ENCODE measurements around the gene TEX261.
"Not testable (repeated sequence)": the region's sequence is repeated elsewhere in the genome, so short reads cannot be mapped to it uniquely, and the experiment has no call there.

The TEX261 gene

DNA sequence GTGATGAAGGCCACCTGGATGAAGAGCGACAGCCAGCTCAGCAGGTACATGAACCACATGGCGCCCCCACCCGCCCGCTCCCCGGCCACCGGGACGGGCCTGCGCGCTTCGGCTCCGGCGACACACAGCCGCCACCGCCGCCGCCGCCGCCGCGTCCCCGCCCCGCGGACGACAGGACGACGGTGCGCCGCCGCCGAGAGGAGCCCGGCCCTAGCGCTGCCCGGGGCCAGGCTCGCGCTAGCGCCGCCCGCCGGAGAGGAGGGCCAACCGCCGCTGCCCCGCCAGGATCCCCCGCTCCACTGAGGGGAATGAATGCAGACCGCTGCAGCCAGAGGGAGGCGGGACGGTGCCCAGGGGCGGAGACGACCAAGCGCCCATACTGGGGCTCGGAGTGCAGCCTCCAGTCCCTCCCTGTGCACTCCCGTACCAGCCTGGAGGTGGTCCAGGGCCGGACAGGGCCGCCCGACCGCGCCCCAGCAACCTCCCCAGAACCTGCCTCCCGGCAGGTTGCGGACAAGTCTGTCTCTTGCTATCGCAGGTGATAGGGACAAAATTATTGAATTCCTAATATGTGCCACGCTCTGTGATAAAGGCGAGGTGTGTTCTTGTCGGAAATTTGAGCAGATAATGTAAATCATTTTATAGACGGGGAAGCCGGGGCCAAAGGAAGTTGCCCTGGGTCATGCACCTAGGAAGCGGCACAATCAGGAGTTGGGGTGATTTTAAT is at the start of gene TEX261:
Gene TEX261 (minus strand): TSS at position 175 of the 727 bp plus-strand sequence. CDS start 116 bp downstream, at position 59.
- DNase-seq (ENCODE audit: extremely low read depth in 1 of 2, low read depth in 1 of 2), result peak; percentile 86 to 87

DNA sequence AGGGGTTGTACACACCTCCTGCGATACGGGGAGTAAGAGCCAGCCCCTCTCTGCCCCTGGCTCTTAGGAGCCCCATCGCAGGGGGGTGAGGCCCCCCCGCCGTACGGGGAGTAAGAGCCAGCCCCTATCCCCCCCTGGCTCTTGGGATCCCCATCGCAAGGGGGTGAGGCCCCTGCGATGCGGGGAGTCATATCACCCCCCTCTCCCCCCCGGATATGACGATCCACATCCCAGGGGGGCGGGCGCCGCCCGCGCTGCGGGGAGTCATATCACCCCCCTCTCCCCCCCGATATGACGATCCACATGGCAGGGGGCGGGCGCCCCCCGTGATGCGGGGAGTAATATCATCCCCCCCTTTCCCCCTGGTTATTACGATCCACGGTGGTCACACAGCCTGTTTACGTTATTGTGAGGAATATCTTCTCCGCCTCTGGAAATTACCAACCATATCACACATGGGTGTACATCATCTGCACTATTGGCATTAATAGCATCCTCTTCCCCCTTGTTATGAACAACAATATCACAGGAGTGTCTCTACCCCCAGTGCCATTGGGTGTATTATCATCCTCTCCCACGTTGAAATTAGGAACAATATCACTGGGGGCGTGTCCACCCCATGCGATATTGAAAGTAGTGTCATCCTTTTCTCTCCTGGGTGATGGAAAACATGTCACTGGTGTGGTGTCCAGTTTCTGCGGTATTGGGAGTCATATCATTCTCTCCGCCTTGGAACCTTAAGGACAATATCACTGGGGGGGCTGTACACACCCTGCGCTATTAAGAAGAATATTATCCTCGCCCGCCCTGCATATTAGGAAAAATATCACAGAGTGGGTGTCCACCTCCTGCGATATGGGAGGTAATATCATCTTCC is 49.1 kb upstream of the TEX261 start:
- DNase-seq (ENCODE audit: extremely low read depth in 1 of 2, low read depth in 1 of 2), result no peak

DNA sequence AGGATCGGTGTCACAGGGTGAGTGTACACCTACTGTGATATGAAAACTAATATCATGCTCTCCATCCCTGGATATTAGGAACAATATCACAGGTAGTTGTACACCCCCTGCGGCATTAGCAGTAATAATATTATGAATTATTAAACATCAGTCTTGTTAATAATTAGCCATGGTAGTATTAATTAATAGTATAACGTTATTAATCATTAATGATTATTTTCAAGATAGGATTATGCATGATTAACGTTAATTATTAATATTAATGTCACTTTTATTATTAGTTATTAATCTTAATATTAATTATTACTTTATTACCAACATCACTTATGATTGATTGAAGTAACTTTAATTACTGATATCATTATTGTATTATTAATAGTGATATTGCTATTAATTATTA is 47.6 kb upstream of the TEX261 start:
- DNase-seq (ENCODE audit: extremely low read depth in 1 of 2, low read depth in 1 of 2), result no peak

DNA sequence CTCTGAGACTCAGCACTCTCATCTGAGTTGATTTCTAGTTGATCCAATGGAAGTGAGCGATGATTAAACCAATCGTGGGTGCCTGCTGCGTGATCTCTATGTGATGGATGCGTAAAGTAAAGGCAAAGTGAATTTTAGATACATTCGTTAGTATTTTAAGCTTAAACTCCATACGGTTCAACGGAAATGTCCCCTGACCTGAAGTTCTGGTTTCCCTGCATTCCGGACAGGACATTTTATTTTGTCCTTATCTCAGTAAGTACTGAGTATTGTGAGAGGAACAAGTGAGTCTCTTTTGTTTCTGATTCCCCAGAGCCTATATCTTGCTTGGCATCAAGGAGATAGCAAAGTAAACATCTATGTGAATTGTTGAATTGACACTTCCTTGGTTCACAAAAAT is 41.6 kb upstream of the TEX261 start:
- DNase-seq (ENCODE audit: extremely low read depth in 1 of 2, low read depth in 1 of 2), result not testable (repeated sequence)

DNA sequence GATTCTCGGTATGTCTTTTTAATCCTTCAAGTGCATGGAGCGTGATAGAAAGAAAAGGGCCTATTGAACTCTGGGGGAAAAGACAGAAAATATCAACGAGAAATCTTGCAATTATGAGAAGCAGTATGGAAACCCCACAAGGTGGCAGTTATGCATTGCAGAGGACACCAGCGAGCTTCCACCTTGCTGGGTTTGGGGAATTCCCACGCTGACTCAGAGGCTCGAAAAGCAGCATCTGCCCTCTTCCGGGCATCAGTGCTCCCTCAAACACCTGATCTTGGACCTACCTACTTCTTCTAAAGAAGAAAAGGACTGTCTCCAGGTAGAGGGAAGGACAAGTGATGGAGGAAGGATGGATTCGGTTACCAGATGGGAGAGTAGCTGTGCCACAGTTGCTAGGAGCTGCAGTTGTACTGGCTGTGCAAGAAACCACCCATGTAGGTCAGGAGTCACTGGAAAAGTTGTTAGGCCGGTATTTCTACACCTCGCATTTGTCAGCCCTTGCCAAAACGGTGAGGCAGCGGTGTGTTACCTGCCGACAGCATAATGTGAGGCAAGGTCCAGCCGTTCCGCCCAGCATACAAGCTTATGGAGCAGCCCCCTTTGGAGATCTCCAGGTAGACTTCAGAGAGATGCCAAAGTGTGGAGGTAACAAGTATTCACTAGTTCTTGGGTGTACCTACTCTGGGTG is 29.0 kb upstream of the TEX261 start:
- peak; percentile 30 to 64 for DNase-seq (ENCODE audit: extremely low read depth in 1 of 2, low read depth in 1 of 2)

DNA sequence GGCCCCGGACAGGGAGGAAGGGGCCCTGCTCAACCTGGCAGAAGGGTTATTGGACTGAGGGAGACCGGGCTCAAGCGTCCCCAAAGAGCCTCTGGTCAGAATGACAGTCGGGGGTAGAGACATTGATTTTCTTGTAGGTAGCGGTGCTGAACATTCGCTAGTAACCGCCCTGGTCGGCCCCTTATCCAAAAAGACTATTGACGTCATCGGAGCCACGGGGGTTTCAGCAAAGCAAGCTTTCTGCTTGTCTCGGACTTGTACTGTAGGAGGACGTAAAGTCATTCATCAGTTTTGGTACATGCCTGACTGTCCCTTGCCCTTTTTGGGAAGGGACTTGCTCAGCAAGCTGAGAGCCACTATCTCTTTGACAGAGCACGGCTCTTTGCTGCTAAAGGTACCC is 26.7 kb upstream of the TEX261 start:
- not testable (repeated sequence) for DNase-seq (ENCODE audit: extremely low read depth in 1 of 2, low read depth in 1 of 2)

DNA sequence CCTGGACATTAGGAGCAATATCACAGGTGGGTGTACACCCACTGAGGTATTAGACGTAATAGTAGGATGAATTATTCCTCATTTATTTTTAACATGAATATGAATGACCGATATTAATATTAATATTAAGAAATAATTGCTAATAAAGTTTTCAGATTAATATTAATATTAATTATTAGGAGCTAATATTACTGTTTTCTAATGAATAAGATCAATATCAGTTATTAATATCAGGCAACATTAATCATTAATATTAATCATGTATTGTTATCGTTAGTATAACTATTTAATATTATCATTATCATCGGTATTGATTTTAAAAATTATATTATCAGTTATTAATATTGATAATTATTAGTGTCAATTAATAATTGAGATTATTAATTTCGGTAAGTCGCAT is 25.3 kb upstream of the TEX261 start:
- not testable (repeated sequence) for DNase-seq (ENCODE audit: extremely low read depth in 1 of 2, low read depth in 1 of 2)

DNA sequence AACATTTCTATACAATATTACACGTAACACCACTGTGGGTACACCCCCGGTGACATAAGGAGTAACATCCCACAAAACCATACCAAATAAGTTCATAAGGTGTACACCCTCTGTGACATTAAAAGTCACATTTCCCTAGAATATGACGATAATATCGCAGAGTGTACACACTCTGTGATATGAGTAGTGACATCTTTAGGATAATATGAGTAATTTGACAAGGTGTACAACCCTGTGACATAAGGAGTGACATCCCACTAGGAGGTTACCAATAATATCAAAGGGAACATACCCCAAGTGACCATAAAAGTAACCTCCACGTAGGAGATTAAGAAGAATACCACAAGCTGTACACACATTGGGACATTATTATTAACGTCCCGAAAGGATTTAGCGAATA is 24.0 kb upstream of the TEX261 start:
- no peak for DNase-seq (ENCODE audit: extremely low read depth in 1 of 2, low read depth in 1 of 2)

DNA sequence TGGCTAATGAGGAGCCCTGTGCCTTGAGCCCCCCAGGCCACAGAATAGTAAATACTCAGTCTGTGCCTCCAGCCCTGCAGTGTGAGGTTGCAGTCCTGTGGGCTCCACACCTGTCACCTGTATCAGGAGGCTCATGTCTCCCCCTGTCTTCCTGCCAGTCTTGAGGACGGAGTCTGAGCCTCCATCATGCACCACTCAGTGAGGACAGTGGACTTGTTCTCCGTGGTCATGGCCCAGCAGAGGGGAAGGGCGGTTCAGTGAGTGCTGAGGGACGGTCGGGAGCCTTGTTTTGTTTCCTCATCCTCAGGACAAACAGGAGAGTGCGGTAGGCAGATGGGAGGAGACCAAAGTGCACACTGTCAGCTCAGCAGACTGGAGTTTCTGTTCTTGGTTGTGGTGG is 17.1 kb upstream of the TEX261 start:
- DNase-seq (ENCODE audit: extremely low read depth in 1 of 2, low read depth in 1 of 2), result not testable (repeated sequence)

DNA sequence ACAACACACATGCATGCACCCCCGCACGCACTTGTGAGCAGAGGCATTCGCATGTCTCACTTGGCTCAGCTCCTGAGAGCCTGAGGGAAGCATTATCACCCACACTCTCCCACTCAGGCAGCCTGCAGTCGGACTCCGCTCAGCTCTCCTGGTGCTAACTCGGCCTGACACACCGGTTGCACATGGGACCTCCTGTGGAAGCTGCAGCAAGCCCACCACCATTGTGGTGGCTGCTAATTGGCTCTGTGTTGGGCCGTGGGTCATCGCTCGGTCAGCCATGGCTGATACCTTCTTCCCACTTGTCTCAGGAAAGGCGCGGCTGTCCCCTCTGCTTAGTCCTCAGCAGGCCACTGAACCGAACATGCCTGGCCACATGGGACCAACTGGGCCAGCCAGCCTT is 13.7 kb upstream of the TEX261 start:
- DNase-seq (ENCODE audit: extremely low read depth in 1 of 2, low read depth in 1 of 2), result no peak

DNA sequence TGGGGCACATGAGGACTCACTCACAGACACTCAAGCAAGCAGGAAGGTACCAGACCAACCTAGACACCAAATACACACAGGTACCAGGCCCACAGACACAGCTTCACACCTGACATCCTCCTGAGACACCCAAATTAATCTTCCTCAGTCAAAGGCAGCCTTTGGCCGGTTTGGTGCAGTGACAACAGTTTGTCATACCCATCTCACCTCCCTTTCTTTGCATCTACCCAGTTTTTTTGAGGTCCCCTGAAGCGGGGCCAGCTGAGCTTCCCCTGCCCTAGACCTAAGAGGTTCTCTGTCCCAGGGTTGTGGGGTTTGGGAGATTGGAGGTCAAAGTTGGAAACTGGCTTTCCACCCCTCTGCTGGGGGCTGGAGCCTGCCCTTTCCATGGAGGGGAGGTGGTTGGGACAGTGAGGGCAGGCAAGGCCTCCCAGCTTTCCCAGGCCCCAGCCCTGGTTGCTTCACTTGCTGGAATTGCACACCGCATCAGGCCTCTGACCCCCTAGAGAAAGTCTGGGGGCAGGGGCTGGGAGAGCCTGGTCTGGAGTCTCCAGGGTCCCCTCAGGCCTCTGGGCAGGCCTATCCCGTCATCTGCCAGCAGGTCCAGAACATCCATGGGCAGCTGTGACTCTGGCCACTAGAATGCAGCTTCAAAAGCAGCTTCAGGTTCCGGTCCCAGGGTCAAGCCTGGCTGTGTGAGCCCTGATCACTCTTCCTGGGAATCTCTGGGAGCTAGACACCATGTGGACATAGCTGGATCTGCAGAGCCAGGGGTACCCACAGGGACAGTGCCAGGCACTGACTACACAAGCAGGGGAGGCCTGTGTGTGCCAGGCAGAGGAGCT is 12.5 kb upstream of the TEX261 start:
- DNase-seq (ENCODE audit: extremely low read depth in 1 of 2, low read depth in 1 of 2), result no peak

DNA sequence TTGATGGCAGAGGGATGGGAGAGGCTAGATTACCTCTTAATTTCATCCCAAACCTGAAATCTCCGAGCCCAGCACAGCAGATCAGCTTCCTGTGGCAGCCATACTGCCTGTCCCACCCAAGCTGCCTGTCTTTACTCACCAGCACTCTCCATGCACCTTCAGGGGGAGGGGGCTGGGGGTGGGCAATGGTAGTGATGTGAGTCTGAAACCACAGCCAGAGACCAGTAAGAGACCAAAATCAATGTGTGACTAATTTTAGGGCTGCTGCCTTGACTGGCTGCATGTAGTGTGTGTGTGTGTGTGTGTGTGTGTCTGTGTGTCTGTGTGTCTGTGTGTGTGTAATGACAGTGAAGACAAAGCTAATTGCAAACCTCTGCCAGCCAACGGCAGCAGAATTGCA is 11.7 kb upstream of the TEX261 start:
- DNase-seq (ENCODE audit: extremely low read depth in 1 of 2, low read depth in 1 of 2), result no peak

DNA sequence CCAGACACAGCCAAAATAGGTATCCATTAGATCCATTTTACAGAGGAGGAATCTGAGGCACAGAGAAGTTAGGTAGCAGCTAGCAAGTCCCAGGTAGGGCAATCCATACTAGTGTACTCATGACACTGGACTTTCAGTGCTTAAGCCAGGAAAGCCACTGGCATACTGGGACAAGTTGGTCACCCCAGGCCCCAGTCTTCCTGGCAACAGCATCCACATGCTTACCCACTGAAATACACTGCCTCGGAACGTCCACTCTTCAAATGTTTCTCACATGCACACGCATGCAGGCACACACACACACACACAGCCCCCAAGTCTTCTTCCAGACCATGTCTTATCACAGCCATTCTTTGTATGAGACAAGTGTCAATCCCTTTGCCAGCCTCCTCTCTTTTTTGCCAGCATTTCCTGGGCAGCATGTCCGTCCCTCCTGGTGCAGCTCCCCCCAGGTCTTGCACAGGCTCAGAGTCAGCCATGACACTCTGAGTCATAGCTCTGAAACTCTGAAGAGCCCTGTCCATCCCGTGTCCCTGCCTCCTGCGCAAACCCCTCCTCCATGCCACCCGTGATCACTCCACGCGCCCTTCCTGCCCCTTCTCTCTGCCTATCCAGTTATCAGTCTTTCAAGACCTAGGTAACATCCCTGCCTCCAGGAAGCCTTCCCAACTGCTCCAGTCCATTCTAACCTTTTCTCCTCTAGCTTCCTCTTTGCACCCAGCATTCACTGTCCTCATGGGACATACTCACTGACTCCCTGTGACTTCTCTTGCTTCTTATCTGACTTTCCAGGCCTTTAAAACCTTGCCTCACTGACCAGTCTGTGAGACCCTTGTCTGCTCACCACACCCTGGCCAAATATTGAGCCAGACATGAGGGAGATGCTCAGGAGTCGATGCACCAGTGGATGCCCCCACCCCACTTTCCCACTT is 10.9 kb upstream of the TEX261 start:
- DNase-seq (ENCODE audit: extremely low read depth in 1 of 2, low read depth in 1 of 2), result no peak

DNA sequence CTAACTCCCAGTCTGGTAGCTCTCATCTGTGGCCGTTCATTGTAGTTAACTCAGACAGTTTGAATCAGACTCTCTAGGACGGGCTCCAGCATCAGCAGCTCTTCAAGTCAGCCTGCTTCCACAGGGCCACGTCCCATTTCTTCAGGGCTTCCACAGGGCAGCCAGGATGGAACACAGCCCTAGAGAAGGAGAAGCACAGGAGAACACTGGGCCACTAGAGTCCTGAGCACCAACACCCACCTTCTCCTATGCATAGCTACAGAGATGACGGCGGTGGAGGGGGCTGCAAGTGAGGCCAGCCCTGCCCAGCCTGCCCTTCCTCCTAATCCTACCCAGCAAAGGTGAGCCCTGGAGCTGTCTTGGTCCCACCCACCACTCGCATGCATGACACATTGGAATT is 10.2 kb upstream of the TEX261 start:
- DNase-seq (ENCODE audit: extremely low read depth in 1 of 2, low read depth in 1 of 2), result no peak

DNA sequence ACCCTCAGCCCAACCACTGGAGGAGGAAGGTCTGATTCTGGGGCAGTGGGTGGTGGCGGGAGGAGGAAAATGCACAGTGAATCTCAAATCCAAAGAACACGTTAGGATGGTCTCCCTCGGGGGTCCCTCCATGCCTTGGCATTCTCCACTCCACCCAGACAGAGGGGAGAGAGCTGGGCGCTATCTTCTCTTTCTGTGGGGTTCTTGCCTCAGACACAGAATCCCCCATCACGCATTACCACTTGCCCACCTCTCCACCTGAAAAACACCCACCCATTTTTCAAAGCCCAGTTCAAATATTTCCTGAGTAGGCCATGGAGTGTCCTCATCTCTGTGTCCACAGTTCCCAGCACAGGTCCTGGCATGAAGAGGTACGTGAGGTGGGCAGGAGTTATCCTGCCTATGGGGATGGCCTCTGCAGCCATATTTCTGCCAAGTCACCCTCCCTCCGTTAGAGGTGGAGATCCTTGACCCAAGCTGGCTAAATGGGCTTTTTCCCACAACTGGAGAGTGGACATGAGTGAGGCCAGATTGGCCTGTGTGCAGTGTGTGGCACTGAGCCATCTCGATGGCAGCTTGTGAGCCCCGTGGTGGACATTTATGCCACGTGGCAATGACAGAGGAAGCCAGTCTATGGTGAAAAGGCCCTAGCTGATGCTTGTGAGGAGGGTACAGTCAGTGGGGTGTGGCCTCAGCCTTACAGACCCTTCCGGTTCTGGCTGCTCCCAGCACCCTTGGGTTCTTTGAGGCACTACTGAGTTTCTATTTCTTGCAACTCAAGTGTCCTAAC is 9.5 kb upstream of the TEX261 start:
- DNase-seq (ENCODE audit: extremely low read depth in 1 of 2, low read depth in 1 of 2), result no peak

DNA sequence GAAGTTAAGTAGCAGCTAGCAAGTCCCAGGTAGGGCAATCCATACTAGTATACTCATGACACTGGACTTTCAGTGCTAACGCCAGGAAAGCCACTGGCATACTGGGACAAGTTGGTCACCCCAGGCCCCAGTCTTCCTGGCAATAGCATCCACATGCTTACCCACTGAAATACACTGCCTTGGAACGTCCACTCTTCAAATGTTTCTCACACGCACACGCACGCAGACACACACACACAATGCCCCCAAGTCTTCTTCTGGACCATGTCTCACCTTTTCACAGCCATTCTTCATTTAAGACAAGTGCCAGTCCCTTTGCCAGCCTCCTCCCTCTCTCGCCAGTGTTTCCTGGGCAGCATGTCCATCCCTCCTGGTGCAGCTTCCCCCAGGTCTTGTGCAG is 8.7 kb upstream of the TEX261 start:
- no peak for DNase-seq (ENCODE audit: extremely low read depth in 1 of 2, low read depth in 1 of 2)

DNA sequence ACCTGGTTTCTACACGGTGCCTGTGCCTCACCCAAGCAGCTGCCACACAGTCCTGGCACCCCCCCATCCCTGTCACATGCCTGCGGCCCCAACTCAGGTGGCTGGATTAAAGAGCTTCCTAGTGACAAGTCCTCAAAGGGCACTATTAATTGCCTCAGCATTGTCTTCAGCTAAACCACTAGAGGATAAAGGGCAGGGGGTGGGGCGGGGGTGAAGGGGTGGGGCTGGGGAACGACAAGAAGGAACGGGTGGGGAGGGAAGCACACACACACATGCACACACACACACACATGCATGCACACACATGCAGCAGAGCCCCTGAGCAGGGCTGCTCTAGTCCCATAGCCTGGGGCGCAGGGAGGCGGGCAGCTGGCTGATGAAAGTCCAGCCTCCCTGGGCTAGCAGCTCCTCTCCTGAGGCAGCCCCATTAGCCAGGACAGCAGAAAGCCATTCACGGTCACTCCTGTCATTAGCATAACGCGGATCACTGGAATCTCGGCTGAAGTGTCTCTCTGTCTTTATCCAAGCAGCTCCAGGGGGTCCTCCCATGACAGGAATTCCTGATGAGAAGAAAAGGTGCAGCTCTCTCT is 7.4 kb upstream of the TEX261 start:
- no peak for DNase-seq (ENCODE audit: extremely low read depth in 1 of 2, low read depth in 1 of 2)

DNA sequence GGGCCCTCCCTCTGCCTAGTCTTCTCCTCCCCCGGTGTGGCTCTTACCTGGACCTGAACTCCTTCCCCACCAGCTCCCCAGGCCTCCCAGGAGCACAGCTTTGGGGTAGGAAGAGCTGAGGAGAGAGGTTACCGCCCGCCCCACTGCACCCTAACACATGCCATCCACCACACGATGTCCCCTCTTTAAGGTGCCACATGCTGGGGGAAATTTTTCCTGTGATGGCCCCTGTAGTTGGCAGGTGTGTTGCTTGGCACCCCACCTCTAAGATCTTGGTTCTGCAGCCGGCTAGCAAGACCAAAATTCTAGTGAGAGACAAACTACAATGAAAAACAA is 6.9 kb upstream of the TEX261 start:
- DNase-seq (ENCODE audit: extremely low read depth in 1 of 2, low read depth in 1 of 2), result no peak
